Neural progenitor cell (in vitro differentiated cells): ENCODE measurements around the gene SPACA7.
"Not testable (repeated sequence)": the region's sequence is repeated elsewhere in the genome, so short reads cannot be mapped to it uniquely, and the experiment has no call there.

Source experiments
- CTCF ChIP-seq: fragments of 200-600 bp; sonication (generic); IDR thresholded peaks from 2 replicates; pipeline ENCODE4 v1.5.1; 2017; ENCODE audit warnings: antibody characterized with exemption, mild to moderate bottlenecking
- EZH2 ChIP-seq: fragments of 200-600 bp; sonication (generic); IDR thresholded peaks from 2 replicates; pipeline ENCODE4 v1.6.1; 2017; ENCODE audit warnings: antibody characterized with exemption, mild to moderate bottlenecking, moderate library complexity
- EZH2phosphoT487 ChIP-seq: fragments of 200-600 bp; sonication (generic); IDR thresholded peaks from 2 replicates; pipeline ENCODE4 v1.6.1; 2017; ENCODE audit warnings: antibody characterized with exemption

- not testable (repeated sequence) for TF ChIP-seq CTCF, EZH2, EZH2phosphoT487
Observed at GRCh38 chr13:112433517-112433916, 57.4 kb downstream of the SPACA7 start.
